ENCODE results near the gene TRAIP. TPM values are rescaled to one million over a fixed set of nuclear protein-coding genes. Genes with fewer than 3 reads are reported as not detected.

Gene TRAIP
- total RNA-seq, 2 experiments from 2014 or later = 24.0 to 24.4 TPM

Small RNA genes lying within 50 kb of the gene (microRNA-seq; reads per million reads assigned to microRNA genes)
- not detected for gene MIR5193

Other genes starting within 250 kb of the TRAIP start
- gene APEH, start 182.2 kb downstream of the TRAIP start, total RNA-seq = 100 to 1,000 TPM; 148 to 165 TPM
- gene MST1, start 167.1 kb downstream of the TRAIP start, total RNA-seq = 10 to 100 TPM; 10.3 to 11.0 TPM
- gene RNF123, start 167.0 kb downstream of the TRAIP start, total RNA-seq = 10 to 100 TPM; 53.2 to 56.5 TPM
- gene AMIGO3, start 136.9 kb downstream of the TRAIP start, total RNA-seq = 1 to 10 TPM in 1 of 2 experiments, under 1 TPM in 1; 0.61 to 2.0 TPM
- 10 to 100 TPM; 35.4 to 39.9 TPM for gene GMPPB, start 132.6 kb downstream of the TRAIP start, total RNA-seq
- gene IP6K1, start 70.0 kb downstream of the TRAIP start, total RNA-seq = 10 to 100 TPM; 35.2 to 40.2 TPM
- under 1 TPM in 1 of 2 experiments, not detected in 1; 0.22 TPM for gene CDHR4, start 56.7 kb downstream of the TRAIP start, total RNA-seq
- 1 to 10 TPM; 1.3 to 2.3 TPM for gene INKA1, start 53.3 kb downstream of the TRAIP start, total RNA-seq
- gene UBA7, start 42.6 kb downstream of the TRAIP start, total RNA-seq = 100 to 1,000 TPM; 299 to 310 TPM
- gene CAMKV, start 13.3 kb upstream of the TRAIP start, total RNA-seq = not detected
- 1 to 10 TPM; 1.7 to 2.9 TPM for gene MST1R, start 47.3 kb upstream of the TRAIP start, total RNA-seq
- 10 to 100 TPM; 11.9 to 12.9 TPM for gene MON1A, start 73.2 kb upstream of the TRAIP start, total RNA-seq
- 100 to 1,000 TPM; 147 TPM for gene RBM6, start 83.6 kb upstream of the TRAIP start, total RNA-seq
- 100 to 1,000 TPM; 256 to 257 TPM for gene RBM5, start 232.4 kb upstream of the TRAIP start, total RNA-seq